Dermis lymphatic vessel endothelial cell (primary cell): ENCODE measurements around the gene SIRT1. TPM values are rescaled to one million over a fixed set of nuclear protein-coding genes. Genes with fewer than 3 reads are reported as not detected.

Experiments used
- total RNA-seq: library from RNA; depleted of rRNA; stranded (reverse); fragments of >200 nt; gene quantifications from 2 replicates; pipeline ENCODE4 v1.2.1, GENCODE V29; 2014

SIRT1 gene
- 9.1 and 10.5 TPM in 2 replicates for total RNA-seq

DNA sequence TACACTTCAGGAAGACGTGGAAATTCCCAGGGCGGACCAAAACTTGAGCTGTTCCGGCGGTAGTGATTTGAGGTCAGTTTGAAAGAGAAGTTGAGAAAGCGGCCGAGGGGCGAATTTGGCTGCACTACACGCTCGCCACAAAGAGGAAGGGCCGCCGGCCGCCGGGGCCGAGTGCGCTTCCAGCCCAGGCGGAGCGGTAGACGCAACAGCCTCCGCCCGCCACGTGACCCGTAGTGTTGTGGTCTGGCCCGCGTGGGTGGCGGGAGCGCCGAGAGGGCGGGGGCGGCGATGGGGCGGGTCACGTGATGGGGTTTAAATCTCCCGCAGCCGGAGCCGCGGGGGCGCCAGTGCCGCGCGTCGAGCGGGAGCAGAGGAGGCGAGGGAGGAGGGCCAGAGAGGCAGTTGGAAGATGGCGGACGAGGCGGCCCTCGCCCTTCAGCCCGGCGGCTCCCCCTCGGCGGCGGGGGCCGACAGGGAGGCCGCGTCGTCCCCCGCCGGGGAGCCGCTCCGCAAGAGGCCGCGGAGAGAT, at the start of gene SIRT1:
Gene SIRT1, plus strand, starts transcription at position 344 of the 529 bp plus-strand sequence. Its CDS starts 66 bp downstream, at position 410.

DNA sequence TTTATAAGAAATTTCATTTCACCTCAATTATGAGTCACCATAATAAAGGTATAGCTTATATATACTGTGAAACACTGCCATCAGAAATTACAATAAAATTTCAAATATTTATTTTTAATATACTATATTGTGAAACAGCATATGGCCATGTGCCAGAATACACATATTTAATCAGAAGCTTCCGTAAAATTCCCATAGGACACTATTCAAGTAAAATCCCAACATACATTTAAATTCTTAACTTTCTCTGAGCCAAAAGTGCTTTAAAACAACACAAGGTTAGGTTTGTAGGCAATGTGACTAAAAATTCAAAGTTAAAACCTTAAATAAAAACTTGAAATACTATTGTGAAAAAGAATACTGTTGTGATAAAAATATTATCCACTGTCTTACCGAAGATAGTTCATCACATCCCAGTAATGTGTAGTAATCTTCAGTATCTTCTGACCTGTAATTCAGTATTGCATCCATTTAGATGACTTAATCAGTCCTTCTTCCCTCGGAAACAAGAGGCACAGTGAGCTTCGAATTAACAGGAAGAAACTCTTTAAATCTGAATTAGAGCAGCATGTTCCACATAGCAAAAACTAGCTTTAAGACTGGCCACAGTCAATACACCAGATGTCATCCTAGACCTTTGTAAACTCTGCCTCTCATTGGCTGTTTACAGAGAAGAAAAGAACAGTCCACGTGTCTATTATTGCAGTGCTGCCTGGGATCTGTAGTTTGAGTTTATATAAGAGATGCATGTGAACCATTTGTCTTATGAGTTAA, 46.7 kb upstream of the SIRT1 start, which contains the start of gene DNAJC12:
Gene DNAJC12, minus strand, starts transcription at position 648 of the 774 bp plus-strand sequence. Its CDS starts 177 bp downstream, at position 471.

Other genes starting within 250 kb of the SIRT1 start
- 0.22 and 0.26 TPM in 2 replicates for gene CTNNA3, start 188.5 kb upstream of the SIRT1 start, total RNA-seq
- gene DNAJC12, start 46.5 kb upstream of the SIRT1 start, total RNA-seq: 1.3 and 1.5 TPM in 2 replicates
- gene HERC4, start 190.6 kb downstream of the SIRT1 start, total RNA-seq: 39.2 and 48.4 TPM in 2 replicates
- gene MYPN, start 224.8 kb downstream of the SIRT1 start, total RNA-seq: 0.11 TPM in 1 of 2 replicates, not detected in the other